Keratinocyte (primary cell): ENCODE data around the gene D2HGDH.

ENCODE experiments used
- CTCF ChIP-seq, 3 experiments: IDR thresholded peaks in 1 of 3; conservative IDR thresholded peaks in 1 of 3; optimal IDR thresholded peaks in 1 of 3; 2 replicates in 2 of 3; 3 replicates in 1 of 3; pipeline versions ENCODE3 to v1.5.1; 2011; ENCODE audit warnings: low read length in 3 of 3, mild to moderate bottlenecking in 3 of 3, moderate library complexity in 2 of 3, control low read depth in 1 of 3, inconsistent platforms in 1 of 3; ENCODE audit not compliant: insufficient read depth in 2 of 3; ENCODE audit errors: extremely low read depth in 1 of 3
- EZH2 ChIP-seq: IDR thresholded peaks from one replicate; pipeline ENCODE4 v1.6.1; 2012; ENCODE audit warnings: inconsistent platforms, mild to moderate bottlenecking, low read length, moderate library complexity

- TF ChIP-seq CTCF (optimal IDR thresholded peaks at IDR 0.05 in 1 of 3, IDR thresholded peaks at IDR 0.05 in 1 of 3, conservative IDR thresholded peaks at IDR 0.05 in 1 of 3; ENCODE audit: extremely low read depth in 1 of 3, insufficient read depth in 2 of 3, low read length in 3 of 3), result no peak
- TF ChIP-seq EZH2, result no peak
These were observed 28.5 kb downstream of the D2HGDH start for GRCh38 chr2:241762933-241763369.
